RWPE2 (cell line): Measurements from ENCODE around the gene MYRF.

Experiments used
- ATAC-seq: fragments of 200-7000 bp; cut with Tn5 transposase; 3 replicates; pipeline ENCODE4 v1.9.1; 2021; ENCODE audit warnings: low read depth
- DNase-seq: peaks from one replicate; pipeline ENCODE4 v3.0.0-alpha.2; 2020; ENCODE audit warnings: low spot score
- H3K27ac ChIP-seq: fragments of 450-650 bp; 2 replicates; pipeline ENCODE4 v1.5.1; 2017; ENCODE audit warnings: mild to moderate bottlenecking; ENCODE audit not compliant: poor library complexity, severe bottlenecking
- H3K27me3 ChIP-seq: fragments of 250-450 bp; sonication (Bioruptor Pico); 2 replicates; pipeline ENCODE4 v1.5.1; 2021; ENCODE audit warnings: mild to moderate bottlenecking, moderate library complexity; ENCODE audit not compliant: insufficient read depth, poor library complexity, severe bottlenecking
- H3K36me3 ChIP-seq: fragments of 250-450 bp; sonication (Bioruptor Pico); 2 replicates; pipeline ENCODE4 v1.5.1; 2020; ENCODE audit warnings: low read depth, mild to moderate bottlenecking, moderate library complexity
- H3K4me1 ChIP-seq: fragments of 250-450 bp; sonication (Bioruptor Pico); 2 replicates; pipeline ENCODE4 v1.5.1; 2021; ENCODE audit warnings: mild to moderate bottlenecking, moderate library complexity; ENCODE audit not compliant: insufficient read depth, poor library complexity, severe bottlenecking
- H3K4me3 ChIP-seq: fragments of 250-450 bp; sonication (Bioruptor Pico); 2 replicates; pipeline ENCODE4 v1.5.1; 2021; ENCODE audit warnings: mild to moderate bottlenecking, moderate library complexity; ENCODE audit not compliant: severe bottlenecking
- H3K9me3 ChIP-seq: fragments of 250-450 bp; sonication (Bioruptor Pico); 2 replicates; pipeline ENCODE4 v1.5.1; 2021; ENCODE audit warnings: mild to moderate bottlenecking, moderate library complexity; ENCODE audit not compliant: severe bottlenecking
- TF ChIP-seq, protein P1 (sequence below): fragments of 450-650 bp; IDR thresholded peaks from one replicate; pipeline ENCODE4 v1.5.1; 2017; ENCODE audit warnings: mild to moderate bottlenecking, moderate library complexity; ENCODE audit not compliant: poor library complexity, severe bottlenecking

Gene MYRF

GRCh38 chr11:61753672-61754071 lies 1.2 kb downstream of the MYRF start:
- TF ChIP-seq, protein P1, sequence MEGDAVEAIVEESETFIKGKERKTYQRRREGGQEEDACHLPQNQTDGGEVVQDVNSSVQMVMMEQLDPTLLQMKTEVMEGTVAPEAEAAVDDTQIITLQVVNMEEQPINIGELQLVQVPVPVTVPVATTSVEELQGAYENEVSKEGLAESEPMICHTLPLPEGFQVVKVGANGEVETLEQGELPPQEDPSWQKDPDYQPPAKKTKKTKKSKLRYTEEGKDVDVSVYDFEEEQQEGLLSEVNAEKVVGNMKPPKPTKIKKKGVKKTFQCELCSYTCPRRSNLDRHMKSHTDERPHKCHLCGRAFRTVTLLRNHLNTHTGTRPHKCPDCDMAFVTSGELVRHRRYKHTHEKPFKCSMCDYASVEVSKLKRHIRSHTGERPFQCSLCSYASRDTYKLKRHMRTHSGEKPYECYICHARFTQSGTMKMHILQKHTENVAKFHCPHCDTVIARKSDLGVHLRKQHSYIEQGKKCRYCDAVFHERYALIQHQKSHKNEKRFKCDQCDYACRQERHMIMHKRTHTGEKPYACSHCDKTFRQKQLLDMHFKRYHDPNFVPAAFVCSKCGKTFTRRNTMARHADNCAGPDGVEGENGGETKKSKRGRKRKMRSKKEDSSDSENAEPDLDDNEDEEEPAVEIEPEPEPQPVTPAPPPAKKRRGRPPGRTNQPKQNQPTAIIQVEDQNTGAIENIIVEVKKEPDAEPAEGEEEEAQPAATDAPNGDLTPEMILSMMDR, result no peak
- H3K4me3 ChIP-seq, result no peak overlapping the region
- H3K9me3 ChIP-seq, result no peaks in the 10 kb centered on the region
- ATAC-seq, result no peak
- no peak overlapping the region for H3K27ac ChIP-seq
- no peak for DNase-seq
- H3K27me3 ChIP-seq, result peaks cover 5% of the 10 kb centered on the region
- H3K36me3 ChIP-seq, result no peaks in the 10 kb centered on the region
- H3K4me1 ChIP-seq, result peaks cover 2% of the 10 kb centered on the region

DNA sequence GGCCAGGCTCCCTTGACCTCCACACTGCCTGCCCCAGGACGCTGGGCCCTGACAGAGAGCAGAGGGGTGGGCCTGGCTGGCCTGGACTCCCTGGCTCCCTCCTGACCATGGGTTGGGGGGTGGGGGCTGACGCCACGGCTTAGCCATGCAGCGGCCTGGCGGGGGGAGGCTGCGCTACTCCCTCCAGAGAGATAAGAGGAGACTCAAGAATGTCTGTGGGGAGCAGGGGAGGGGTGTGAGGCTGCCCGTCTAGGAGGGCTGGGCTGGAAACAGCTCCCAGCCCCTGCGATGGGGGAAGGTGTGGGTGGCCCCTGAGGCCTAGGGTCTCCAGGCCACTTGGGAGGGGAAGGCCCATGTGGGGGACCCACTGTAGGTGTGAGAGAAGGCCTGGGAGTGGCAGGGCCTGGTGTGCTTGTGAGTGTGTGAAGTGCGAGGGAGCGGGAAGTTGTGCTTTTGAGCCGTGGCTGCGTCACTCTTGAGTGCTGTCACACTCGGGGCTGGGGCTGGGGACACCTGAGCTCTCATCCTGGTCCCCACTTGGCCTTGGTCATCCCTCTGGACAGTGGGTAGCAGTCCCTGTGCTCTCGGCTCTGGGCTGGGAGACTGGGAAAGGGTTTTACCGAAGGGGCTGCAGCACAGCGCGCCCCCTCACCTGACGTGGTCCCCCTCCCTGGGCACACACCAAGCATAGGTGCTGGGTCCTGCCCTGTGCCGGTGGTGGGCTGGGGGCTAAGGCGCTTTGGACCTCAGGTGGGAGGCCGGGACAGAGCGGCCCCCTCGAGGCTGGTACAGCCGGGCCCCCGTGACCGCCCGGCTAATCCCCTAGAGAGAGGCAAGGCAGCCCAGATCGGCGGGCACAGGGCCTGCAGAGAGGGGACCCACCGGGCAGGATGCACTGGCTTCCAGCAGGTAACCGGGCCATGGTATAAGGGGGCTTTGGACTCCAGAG lies 2.4 kb downstream of the MYRF start:
- Histone ChIP-seq H3K4me1 (peaks cover 2% of the 10 kb centered on the region), H3K27me3 (peaks cover 5% of the 10 kb centered on the region)

GRCh38 chr11:61756147-61756451 lies 3.7 kb downstream of the MYRF start:
- ATAC-seq, result no peak
- Histone ChIP-seq H3K4me3 (no peak overlapping the region), H3K9me3 (no peaks in the 10 kb centered on the region), H3K27ac (no peak overlapping the region), H3K4me1 (peaks cover 2% of the 10 kb centered on the region), H3K27me3 (peaks cover 5% of the 10 kb centered on the region), H3K36me3 (no peaks in the 10 kb centered on the region)
- no peak for DNase-seq
- TF ChIP-seq, protein P1, result no peak

More for the DNA sequence above, 2.4 kb downstream of the MYRF start:
- H3K36me3 ChIP-seq, result no peaks in the 10 kb centered on the region
- no peak overlapping the region for H3K4me3 ChIP-seq
- H3K9me3 ChIP-seq, result no peaks in the 10 kb centered on the region
- DNase-seq (no peak), ATAC-seq (no peak)
- TF ChIP-seq, protein P1, result no peak
- no peak overlapping the region for H3K27ac ChIP-seq

DNA sequence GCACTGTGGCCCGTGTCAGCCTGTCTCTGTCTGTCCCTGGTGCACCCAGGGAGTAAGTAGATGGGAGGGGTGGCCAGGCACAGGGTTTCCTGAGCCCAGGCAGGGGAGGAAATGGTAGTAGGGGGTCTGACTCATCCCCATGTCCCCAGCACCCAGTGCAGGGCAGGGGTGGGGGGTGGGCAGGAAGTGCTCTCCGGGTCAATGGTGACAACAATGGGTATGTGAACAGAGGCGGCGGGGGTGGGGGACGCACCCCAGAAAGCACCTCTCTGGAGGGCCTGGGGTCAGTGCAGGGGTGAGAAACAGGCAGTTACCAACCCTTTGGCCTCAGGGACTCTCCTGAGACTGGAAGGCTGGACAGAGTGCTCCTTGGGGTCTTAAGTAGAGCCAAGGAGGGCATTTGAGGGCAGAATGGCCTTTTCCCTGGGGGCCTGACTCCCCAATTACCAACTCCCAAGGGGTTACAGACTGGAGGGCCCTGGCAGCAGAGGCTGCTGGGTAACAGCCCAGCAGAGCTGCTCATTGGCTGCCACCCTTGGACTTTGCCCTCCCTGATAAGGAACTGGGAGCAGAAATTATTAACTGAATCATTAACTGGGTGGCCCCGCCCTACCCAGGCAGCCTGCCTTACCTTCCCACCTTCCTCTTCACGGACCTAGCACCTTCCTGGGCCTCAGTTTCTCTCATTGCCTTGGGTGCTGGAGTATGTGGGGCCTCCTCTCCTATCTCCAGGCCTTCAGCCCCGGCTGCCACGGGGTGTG lies 4.2 kb downstream of the MYRF start:
- no peaks in the 10 kb centered on the region for H3K36me3 ChIP-seq
- H3K9me3 ChIP-seq, result no peaks in the 10 kb centered on the region
- H3K27ac ChIP-seq, result no peak overlapping the region
- ATAC-seq (0 out of 3 replicates have a peak, but pooled peaks have one; percentile 11), DNase-seq (no peak)
- peaks cover 5% of the 10 kb centered on the region for H3K27me3 ChIP-seq
- H3K4me1 ChIP-seq, result peaks cover 2% of the 10 kb centered on the region
- TF ChIP-seq, protein P1, result no peak
- H3K4me3 ChIP-seq, result no peak overlapping the region
